CD8-positive, alpha-beta memory T cell (primary cell): Measurements from ENCODE around the gene SLC24A4. TPM values are rescaled to one million over a fixed set of nuclear protein-coding genes. Genes with fewer than 3 reads are reported as not detected.

ENCODE experiments used
- CTCF ChIA-PET: fragments of 350-600 bp; sonication (Branson Sonifier 250); formaldehyde crosslinking; loops from one replicate; lab custom pipeline; 2021; ENCODE audit warnings: antibody characterized with exemption; lab: Charles Lee
- POLR2A ChIA-PET: fragments of 350-600 bp; sonication (Branson Sonifier 250); formaldehyde crosslinking; loops from one replicate; lab custom pipeline; 2021; ENCODE audit warnings: antibody characterized with exemption; lab: Charles Lee
- DNase-seq, 5 donors: peaks; one replicate each; pipeline versions ENCODE4 v3.0.0 to v3.0.0-alpha.2; 2020 to 2022; ENCODE audit warnings: mixed read lengths in 1 of 5
- H3K27ac ChIP-seq: one replicate; pipeline ENCODE4 v1.7.0; 2013; ENCODE audit warnings: low read depth, mild to moderate bottlenecking, low read length, moderate library complexity
- H3K27me3 ChIP-seq: 2 replicates; pipeline ENCODE4 v1.7.0; 2013; ENCODE audit warnings: low read length, mild to moderate bottlenecking; ENCODE audit not compliant: insufficient read depth, poor library complexity, severe bottlenecking
- H3K36me3 ChIP-seq: 2 replicates; pipeline ENCODE4 v1.7.0; 2013; ENCODE audit warnings: mild to moderate bottlenecking, low read length, moderate library complexity; ENCODE audit not compliant: insufficient read depth
- H3K4me1 ChIP-seq: 2 replicates; pipeline ENCODE4 v1.7.0; 2013; ENCODE audit warnings: mild to moderate bottlenecking, low read length, moderate library complexity; ENCODE audit not compliant: insufficient read depth
- H3K4me3 ChIP-seq: 2 replicates; pipeline ENCODE4 v1.7.0; 2013; ENCODE audit warnings: mild to moderate bottlenecking, low read length
- H3K9me3 ChIP-seq: 2 replicates; pipeline ENCODE4 v1.7.0; 2013; ENCODE audit warnings: mild to moderate bottlenecking, low read length
- H3K27ac Mint-ChIP-seq, 8 donors: one replicate each; pipeline ENCODE4 v1.8.0; 2020 to 2021; ENCODE audit warnings: mixed read lengths in 8 of 8, mild to moderate bottlenecking in 6 of 8, inconsistent platforms in 3 of 8, moderate library complexity in 3 of 8
- H3K27me3 Mint-ChIP-seq, 2 donors: one replicate each; pipeline ENCODE4 v1.8.0; 2020 to 2021; ENCODE audit warnings: mixed read lengths in 2 of 2, mild to moderate bottlenecking in 1 of 2, moderate library complexity in 1 of 2
- H3K36me3 Mint-ChIP-seq, 3 donors: one replicate each; pipeline ENCODE4 v1.8.0; 2020 to 2021; ENCODE audit warnings: mixed read lengths in 3 of 3, inconsistent platforms in 1 of 3, mild to moderate bottlenecking in 1 of 3
- H3K4me1 Mint-ChIP-seq, 3 donors: one replicate each; pipeline ENCODE4 v1.8.0; 2020 to 2021; ENCODE audit warnings: mixed read lengths in 3 of 3, inconsistent platforms in 1 of 3, mild to moderate bottlenecking in 1 of 3
- H3K4me3 Mint-ChIP-seq, 7 donors: one replicate each; pipeline ENCODE4 v1.8.0; 2020 to 2021; ENCODE audit warnings: mixed read lengths in 7 of 7, mild to moderate bottlenecking in 6 of 7, moderate library complexity in 4 of 7, inconsistent platforms in 2 of 7
- H3K9me3 Mint-ChIP-seq, 5 donors: one replicate each; pipeline ENCODE4 v1.8.0; 2020 to 2022; ENCODE audit warnings: mixed read lengths in 5 of 5, mild to moderate bottlenecking in 3 of 5, moderate library complexity in 2 of 5, inconsistent platforms in 1 of 5
- polyA plus RNA-seq: library from polyadenylated mRNA; unstranded; fragments of 300-500 nt; fragmentation: Illumina TruSeq; gene quantifications from one replicate; pipeline ENCODE4 v1.2.3, GENCODE V29; 2021
- total RNA-seq, 2 experiments: library from RNA; stranded (reverse); gene quantifications; one replicate each; pipeline ENCODE4 v1.2.3, GENCODE V29; 2021

The SLC24A4 gene
- total and polyA plus RNA-seq, 3 experiments from 2014 or later = 0.04 TPM; not detected in 2

DNA sequence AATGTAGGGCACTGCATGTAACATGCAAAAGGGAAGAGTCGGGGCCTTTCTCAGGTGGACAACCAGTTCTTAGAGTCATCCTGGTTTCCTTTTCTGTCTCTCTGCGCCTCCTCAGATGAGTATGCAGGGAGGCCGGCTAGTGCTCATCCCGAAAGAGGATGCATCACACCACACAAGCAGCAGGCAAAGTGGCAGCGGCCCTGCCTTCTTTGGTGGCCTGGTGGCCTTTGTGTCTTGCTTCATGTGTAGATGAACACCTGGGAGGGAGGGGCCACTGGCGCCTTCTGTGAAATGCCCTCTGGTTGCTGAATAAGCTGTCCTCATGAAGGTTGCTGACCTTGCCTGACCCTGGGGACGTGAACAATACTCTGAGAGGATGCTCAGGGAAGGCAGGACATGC is 18.0 kb downstream of the SLC24A4 start:
- peaks cover 0 to 3% (median 0%) of the 10 kb centered on the region in 5 donors for H3K9me3 Mint-ChIP-seq
- POLR2A ChIA-PET = no interaction called here
- DNase-seq = no peak
- peaks cover 5 to 14% (median 5%) of the 10 kb centered on the region in 3 donors for H3K4me1 Mint-ChIP-seq
- Histone ChIP-seq H3K9me3 (no peaks in the 10 kb centered on the region), H3K27me3 (no peaks in the 10 kb centered on the region), H3K27ac (no peak overlapping the region), H3K36me3 (no peaks in the 10 kb centered on the region), H3K4me3 (no peak overlapping the region), H3K4me1 (no peaks in the 10 kb centered on the region)
- H3K4me3 Mint-ChIP-seq = no peak overlapping the region
- H3K27me3 Mint-ChIP-seq = peaks cover 16 to 51% of the 10 kb centered on the region in 2 donors
- no peak overlapping the region for H3K27ac Mint-ChIP-seq
- CTCF ChIA-PET = no interaction called here
- peaks cover 0 to 12% (median 0%) of the 10 kb centered on the region in 3 donors for H3K36me3 Mint-ChIP-seq

DNA sequence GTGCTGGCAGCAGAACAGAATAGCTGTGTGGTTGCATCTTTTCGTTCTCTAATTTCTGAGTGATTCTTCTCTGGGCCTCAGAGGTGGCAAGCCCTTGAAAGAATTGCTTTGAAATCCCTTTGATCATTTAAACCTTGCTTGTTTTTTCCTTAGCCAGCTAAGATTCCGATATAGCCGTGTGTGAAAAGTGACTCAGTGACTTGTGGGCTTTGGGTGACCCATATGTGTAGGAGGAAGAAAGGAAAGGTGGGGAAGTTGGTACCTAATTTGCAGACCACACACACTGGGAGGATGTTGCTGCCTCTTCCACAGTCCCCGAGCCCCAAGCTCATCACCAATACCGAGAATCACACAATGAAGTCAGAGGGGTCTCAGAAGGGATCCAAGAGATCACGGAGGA is 18.8 kb downstream of the SLC24A4 start:
- H3K27me3 Mint-ChIP-seq = peaks cover 16 to 45% of the 10 kb centered on the region in 2 donors

DNA sequence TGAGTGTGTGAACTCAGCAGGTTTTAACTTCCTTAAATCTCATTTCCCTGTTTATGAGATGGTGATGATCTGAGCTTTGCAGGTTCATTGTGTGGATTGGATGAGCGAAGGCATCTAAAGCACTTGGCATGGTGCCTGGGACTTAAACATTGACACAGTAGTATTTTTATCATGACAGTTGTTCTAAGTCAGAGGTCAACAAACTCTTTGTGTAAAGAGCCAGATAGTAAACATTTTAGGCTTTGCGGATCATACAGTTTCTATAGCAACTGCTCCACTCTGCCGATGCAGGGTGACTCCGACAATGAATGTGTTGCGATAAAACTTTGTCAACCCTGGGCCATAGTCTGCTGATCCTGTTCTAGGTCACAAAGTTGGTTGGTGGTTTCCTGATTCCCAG is 25.2 kb downstream of the SLC24A4 start:
- ChIA-PET CTCF (no interaction called here), POLR2A (no interaction called here)
- H3K36me3 Mint-ChIP-seq = peaks cover 0 to 10% (median 0%) of the 10 kb centered on the region in 3 donors
- peaks cover 0 to under 1% (median 0%) of the 10 kb centered on the region in 3 donors for H3K4me1 Mint-ChIP-seq
- no peaks in the 10 kb centered on the region for H3K9me3 ChIP-seq
- no peak overlapping the region for H3K4me3 ChIP-seq
- no peak overlapping the region for H3K27ac ChIP-seq
- no peaks in the 10 kb centered on the region for H3K4me1 ChIP-seq
- peaks cover 8 to 9% of the 10 kb centered on the region in 2 donors for H3K27me3 Mint-ChIP-seq
- peaks cover 0 to 3% (median 0%) of the 10 kb centered on the region in 5 donors for H3K9me3 Mint-ChIP-seq
- H3K27ac Mint-ChIP-seq = peak overlapping the region in 2 of 8 donors; percentile 39 to 51
- DNase-seq = no peak
- H3K4me3 Mint-ChIP-seq = no peak overlapping the region
- no peaks in the 10 kb centered on the region for H3K27me3 ChIP-seq
- H3K36me3 ChIP-seq = no peaks in the 10 kb centered on the region

More for the DNA sequence above, 18.8 kb downstream of the SLC24A4 start:
- ChIA-PET CTCF (interaction anchor here (0.6 kb wide), 1 partner anchor 152 kb away, joined by 3 read pairs; no protein-coding TSS in a partner anchor), POLR2A (no interaction called here)
- H3K9me3 ChIP-seq = no peaks in the 10 kb centered on the region
- H3K36me3 ChIP-seq = no peaks in the 10 kb centered on the region
- Mint-ChIP-seq H3K27ac (no peak overlapping the region), H3K36me3 (peaks cover 0 to 12% (median 0%) of the 10 kb centered on the region in 3 donors), H3K4me3 (no peak overlapping the region), H3K9me3 (peaks cover 0 to 3% (median 0%) of the 10 kb centered on the region in 5 donors), H3K4me1 (peaks cover 5 to 14% (median 5%) of the 10 kb centered on the region in 3 donors)
- no peaks in the 10 kb centered on the region for H3K4me1 ChIP-seq
- no peak for DNase-seq
- H3K27me3 ChIP-seq = no peaks in the 10 kb centered on the region
- H3K27ac ChIP-seq = no peak overlapping the region
- H3K4me3 ChIP-seq = no peak overlapping the region

DNA sequence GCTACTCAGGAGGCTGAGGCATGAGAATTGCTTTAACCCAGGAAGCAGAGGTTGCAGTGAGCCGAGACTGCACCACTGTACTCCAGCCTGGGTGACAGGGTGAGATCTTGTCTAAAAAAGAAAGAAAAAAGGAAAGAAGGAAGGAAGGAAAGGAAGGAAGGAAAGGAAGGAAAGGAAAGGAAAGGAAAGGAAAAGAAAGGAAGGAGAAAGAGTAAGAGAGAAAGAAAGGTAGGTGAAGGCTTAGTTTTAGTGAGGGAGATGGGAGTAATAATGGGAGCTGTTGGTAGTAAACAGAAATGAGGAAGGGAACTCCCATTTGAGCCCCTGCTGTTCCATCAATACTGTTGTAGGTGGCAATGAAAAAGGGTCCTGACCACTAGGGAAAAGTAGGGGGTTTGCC is 28.8 kb downstream of the SLC24A4 start:
- CTCF ChIA-PET = interaction anchor here (1.2 kb wide), 1 partner anchor 261 kb away, joined by 3 read pairs; no protein-coding TSS in a partner anchor
- Histone ChIP-seq H3K4me3 (no peak overlapping the region), H3K36me3 (no peaks in the 10 kb centered on the region), H3K27ac (no peak overlapping the region), H3K4me1 (no peaks in the 10 kb centered on the region), H3K9me3 (no peaks in the 10 kb centered on the region), H3K27me3 (no peaks in the 10 kb centered on the region)
- no peak for DNase-seq
- Mint-ChIP-seq H3K4me3 (no peak overlapping the region), H3K27ac (no peak overlapping the region), H3K9me3 (no peaks in the 10 kb centered on the region), H3K4me1 (no peaks in the 10 kb centered on the region), H3K27me3 (peaks cover 0 to 2% of the 10 kb centered on the region in 2 donors), H3K36me3 (no peaks in the 10 kb centered on the region)
- POLR2A ChIA-PET = no interaction called here

DNA sequence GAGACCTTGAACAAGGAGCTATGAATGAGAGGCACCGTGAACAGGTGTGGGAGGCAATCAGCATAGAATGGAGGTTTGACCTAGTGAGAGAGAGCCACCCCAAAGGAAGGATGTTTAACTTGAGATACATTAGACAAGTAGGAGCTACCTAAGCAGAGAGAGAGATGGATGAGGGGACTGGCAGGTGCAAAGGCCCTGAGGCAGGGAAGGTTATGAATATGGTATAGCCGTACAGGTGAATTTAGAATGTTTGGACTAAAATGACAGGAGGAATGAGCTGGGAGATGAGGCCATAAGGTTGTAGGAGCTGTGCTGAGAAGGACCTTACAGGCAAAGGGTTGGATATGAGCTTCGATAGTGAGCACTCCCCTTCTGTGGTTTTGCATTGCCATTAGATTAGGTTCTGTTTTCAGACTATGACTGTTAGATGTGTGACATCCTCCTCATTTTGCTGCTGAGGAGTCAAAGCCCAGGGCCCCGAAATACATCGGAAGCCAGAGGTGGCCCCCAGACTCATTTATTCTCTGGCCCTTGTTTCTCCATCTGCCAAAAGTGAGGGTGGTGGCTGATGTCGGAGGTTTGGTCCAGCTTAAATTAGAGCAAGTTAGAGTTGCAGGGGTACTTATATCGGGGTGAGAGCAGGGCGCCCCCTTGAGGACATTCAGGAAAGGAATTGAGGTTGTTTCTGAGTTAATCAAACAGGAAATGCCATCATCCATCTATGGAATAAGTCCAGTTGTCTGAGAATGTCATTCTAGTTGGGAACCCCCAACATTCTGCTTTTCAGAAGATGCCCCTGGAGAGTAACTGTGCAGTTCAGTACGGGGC is 29.4 kb downstream of the SLC24A4 start:
- Mint-ChIP-seq H3K27me3 (peaks cover under 1 to 2% of the 10 kb centered on the region in 2 donors), H3K27ac (no peak overlapping the region), H3K36me3 (no peaks in the 10 kb centered on the region), H3K4me3 (no peak overlapping the region), H3K4me1 (no peaks in the 10 kb centered on the region), H3K9me3 (no peaks in the 10 kb centered on the region)
- Histone ChIP-seq H3K4me1 (no peaks in the 10 kb centered on the region), H3K9me3 (no peaks in the 10 kb centered on the region), H3K4me3 (no peak overlapping the region), H3K27me3 (no peaks in the 10 kb centered on the region), H3K36me3 (no peaks in the 10 kb centered on the region), H3K27ac (no peak overlapping the region)
- ChIA-PET POLR2A (no interaction called here), CTCF (interaction anchor here (1.2 kb wide), 1 partner anchor 261 kb away, joined by 3 read pairs; no protein-coding TSS in a partner anchor)
- DNase-seq = no peak

DNA sequence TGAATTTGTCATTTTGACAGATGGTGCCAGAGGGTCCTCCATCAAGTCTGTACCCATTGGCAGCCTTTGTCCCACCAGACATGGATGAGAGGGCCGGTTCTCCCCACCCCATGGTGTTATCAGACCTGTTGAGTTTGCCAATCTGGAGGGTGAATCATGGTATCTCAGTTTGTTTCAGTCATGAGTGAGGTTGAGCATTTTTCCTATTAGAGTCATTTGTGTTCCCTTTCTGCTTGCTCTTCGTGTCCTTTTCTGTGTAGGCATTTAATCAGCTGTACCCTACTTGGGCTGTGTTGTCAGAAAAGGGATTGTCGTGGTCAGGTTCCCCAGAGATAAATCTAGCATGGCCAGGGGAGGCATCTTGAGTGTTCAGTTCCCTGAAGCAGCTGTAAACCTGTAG is 30.5 kb downstream of the SLC24A4 start:
- Mint-ChIP-seq H3K9me3 (no peaks in the 10 kb centered on the region), H3K4me3 (no peak overlapping the region), H3K4me1 (no peaks in the 10 kb centered on the region), H3K27ac (no peak overlapping the region), H3K36me3 (no peaks in the 10 kb centered on the region), H3K27me3 (peaks cover 2 to 6% of the 10 kb centered on the region in 2 donors)
- H3K4me1 ChIP-seq = no peaks in the 10 kb centered on the region
- H3K4me3 ChIP-seq = no peak overlapping the region
- H3K36me3 ChIP-seq = no peaks in the 10 kb centered on the region
- H3K27me3 ChIP-seq = no peaks in the 10 kb centered on the region
- CTCF ChIA-PET = no interaction called here
- no peak overlapping the region for H3K27ac ChIP-seq
- POLR2A ChIA-PET = no interaction called here
- no peak for DNase-seq
- no peaks in the 10 kb centered on the region for H3K9me3 ChIP-seq

DNA sequence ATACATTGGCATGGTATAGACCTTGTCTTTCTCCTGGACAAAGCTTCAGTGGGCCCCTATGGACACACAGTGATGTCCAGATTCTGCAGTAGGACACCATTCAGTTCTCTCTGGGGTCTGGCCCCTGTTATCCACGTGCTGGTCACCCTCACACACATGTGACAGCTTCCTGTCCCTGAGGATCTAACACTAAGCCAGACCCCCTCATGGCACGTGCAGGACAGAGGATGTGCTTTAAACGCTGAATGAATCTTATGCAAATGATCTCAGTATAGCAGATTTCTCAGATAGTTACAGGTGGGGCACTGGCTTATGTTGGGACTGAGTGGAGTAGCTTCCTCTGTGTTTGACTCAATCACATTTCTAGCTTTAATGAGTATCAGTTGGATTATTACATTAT is 33.7 kb downstream of the SLC24A4 start:
- Mint-ChIP-seq H3K4me1 (no peaks in the 10 kb centered on the region), H3K27ac (no peak overlapping the region), H3K9me3 (no peaks in the 10 kb centered on the region), H3K4me3 (no peak overlapping the region), H3K36me3 (no peaks in the 10 kb centered on the region), H3K27me3 (peaks cover 4 to 14% of the 10 kb centered on the region in 2 donors)
- POLR2A ChIA-PET = no interaction called here
- Histone ChIP-seq H3K36me3 (no peaks in the 10 kb centered on the region), H3K27ac (no peak overlapping the region), H3K4me3 (no peak overlapping the region), H3K9me3 (no peaks in the 10 kb centered on the region), H3K4me1 (no peaks in the 10 kb centered on the region), H3K27me3 (no peaks in the 10 kb centered on the region)
- CTCF ChIA-PET = no interaction called here
- DNase-seq = no peak

DNA sequence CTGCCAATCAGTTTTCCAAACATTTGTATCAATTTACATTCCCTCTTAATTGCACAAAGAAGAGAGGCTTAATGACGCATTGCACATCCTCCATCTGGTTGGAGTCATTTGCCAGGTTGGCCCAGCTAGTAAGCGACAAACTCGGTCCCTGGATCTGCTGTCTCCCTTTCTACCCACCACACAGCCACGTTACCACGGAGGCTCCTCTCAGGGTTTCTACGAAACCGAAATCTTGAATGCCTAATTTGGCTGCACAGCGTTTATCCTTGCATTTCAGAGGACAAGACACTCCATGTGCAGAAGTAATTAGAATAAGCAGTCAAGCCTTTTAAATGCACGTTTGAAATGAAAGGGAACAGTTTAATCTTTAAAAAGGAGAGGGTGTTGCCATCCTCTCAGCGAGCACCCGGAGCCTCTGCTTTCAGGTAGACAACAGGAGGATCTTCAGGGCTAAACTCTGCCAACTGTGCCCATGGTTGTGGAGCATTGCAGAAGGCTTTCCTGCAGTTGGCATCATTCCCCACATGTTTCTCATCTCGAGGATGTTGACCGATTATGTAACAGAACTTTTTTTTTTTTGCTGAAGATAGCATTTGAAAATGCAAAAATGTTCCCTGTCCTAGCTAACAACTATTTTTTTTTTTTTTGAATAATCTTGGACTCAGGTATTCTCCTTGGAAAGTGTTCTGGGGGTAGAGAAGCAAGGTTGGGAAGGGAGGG is 37.8 kb downstream of the SLC24A4 start:
- no peaks in the 10 kb centered on the region for H3K9me3 Mint-ChIP-seq

More for the DNA sequence above, 37.8 kb downstream of the SLC24A4 start:
- Histone ChIP-seq H3K27ac (no peak overlapping the region), H3K4me3 (no peak overlapping the region), H3K4me1 (no peaks in the 10 kb centered on the region), H3K36me3 (no peaks in the 10 kb centered on the region), H3K9me3 (no peaks in the 10 kb centered on the region), H3K27me3 (no peaks in the 10 kb centered on the region)
- DNase-seq = no peak
- H3K4me3 Mint-ChIP-seq = no peak overlapping the region
- H3K27ac Mint-ChIP-seq = no peak overlapping the region
- H3K27me3 Mint-ChIP-seq = peaks cover 22 to 40% of the 10 kb centered on the region in 2 donors
- H3K36me3 Mint-ChIP-seq = no peaks in the 10 kb centered on the region
- H3K4me1 Mint-ChIP-seq = no peaks in the 10 kb centered on the region
- CTCF ChIA-PET = no interaction called here
- POLR2A ChIA-PET = no interaction called here
